IPS DF 4.7 (cell line): ENCODE measurements around the gene ADIPOQ.
"Not testable (repeated sequence)": the region's sequence is repeated elsewhere in the genome, so short reads cannot be mapped to it uniquely, and the experiment has no call there.

Experiments used
- DNase-seq: peaks from one replicate; pipeline ENCODE4 v3.0.0-alpha.2; 2013; ENCODE audit warnings: low spot score; ENCODE audit errors: extremely low read depth

ADIPOQ gene

DNA sequence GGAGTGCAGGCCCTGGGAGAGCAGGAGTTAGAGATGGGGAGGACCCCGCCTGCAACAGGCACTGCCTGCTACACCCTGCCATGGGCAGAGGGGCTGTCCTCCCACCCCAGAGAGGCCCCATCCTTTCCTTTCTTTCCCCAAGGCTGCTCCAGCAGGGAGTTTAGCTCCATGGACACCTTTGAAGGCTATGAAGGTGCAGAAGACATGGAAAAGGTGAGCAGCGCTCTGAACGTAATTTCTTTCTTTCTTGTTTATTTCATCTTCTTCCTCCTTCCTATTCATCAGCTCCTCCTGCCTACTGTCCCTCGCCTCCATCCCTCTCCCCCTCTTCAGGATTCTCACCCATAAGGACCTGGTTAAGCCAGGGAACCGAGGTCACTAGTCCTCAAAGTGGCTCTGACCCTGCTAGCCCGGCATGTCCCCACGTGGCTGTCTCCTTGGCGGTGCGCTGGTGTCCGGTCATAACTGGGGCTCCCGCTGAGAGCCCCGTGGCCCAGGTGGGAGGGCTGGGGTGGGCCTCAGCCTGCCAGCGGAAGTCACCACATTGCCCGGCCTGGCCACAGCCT, 16.0 kb upstream of the ADIPOQ start:
- DNase-seq, result no peak

DNA sequence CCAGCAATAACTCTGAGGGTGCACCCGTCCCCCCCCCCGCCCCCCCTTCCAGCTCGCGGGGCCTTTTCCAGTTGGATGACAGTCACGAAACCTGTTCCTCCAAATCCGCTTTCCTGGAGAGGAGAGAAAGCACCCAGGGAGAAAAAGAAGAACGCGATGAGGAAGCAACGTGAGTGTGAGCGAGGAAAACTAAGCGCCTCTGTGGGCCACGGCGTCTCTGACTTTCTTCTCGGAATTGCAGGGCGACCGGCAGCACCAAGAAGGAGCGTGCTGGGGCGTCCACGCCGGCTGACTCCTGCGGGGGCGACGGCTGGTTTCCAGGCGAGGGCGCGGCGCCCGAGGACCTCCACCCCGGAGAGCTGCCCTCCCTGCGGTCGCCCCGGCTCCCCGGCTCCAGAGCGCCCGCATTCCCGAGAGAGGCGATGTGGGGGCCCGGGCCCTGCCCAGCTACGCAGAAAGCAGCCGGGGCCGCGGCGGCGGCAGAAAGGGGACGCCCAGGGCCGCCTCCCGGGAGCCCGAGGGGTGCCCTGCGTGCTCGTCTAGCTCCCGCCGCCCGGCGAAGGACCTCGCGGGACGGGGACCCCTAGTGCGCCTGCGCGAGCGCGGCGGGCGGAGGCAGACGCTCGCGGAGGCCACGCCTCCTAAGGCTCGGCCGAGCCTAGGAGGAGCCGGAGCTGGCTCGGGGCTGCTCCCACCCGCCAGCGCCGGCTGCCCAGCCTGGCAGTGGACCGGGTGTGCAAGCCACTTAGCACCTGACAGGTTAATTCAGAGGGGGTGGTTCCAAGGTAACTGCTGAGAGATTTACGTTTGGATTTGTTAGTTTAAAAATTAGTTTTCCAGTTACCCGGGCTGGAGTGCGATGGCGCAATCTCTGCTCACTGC, 15.3 kb upstream of the ADIPOQ start:
- no peak for DNase-seq

DNA sequence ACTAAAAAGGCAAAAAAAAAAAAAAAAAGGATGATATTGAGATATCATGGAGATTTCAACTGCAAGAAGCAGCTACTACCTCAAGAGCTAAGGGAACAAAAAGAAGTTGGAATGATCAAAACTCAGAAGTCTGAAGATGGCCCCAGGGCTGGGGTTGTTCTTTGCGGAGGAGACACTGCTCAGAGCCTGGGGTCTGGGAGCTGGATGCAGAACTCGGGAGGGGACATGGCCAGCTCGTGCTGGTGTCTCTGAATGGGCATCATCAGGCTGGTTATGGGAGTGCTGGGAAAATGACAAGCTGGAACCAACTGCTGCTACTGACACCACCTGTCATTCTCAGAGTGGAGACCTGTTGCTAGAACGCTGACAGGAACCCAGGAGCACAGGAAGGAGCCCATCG, 14.2 kb upstream of the ADIPOQ start:
- no peak for DNase-seq

- no peak for DNase-seq
These were observed 10.7 kb upstream of the ADIPOQ start for GRCh38 chr3:186831798-186832197.

GRCh38 chr3:186832276-186832675, 10.2 kb upstream of the ADIPOQ start:
- no peak for DNase-seq

- DNase-seq, result no peak
These were observed 2.5 kb upstream of the ADIPOQ start for GRCh38 chr3:186839874-186840641.

DNA sequence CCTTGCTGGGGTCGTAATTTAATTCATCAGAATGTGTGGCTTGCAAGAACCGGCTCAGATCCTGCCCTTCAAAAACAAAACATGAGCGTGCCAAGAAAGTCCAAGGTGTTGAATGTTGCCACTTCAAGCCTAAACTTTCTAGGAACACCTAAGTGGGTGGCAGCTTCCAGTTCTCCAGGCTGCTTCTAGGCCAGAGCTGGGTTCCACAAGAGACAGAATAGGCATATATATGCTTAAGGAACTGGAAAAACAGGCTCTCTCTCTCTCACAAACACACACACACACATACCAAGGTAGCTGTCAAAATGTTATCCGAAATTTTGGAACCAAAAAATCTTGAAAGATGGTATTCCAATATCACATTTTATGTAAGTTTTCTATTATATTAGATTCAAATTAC, 890 bp upstream of the ADIPOQ start:
- no peak for DNase-seq

DNA sequence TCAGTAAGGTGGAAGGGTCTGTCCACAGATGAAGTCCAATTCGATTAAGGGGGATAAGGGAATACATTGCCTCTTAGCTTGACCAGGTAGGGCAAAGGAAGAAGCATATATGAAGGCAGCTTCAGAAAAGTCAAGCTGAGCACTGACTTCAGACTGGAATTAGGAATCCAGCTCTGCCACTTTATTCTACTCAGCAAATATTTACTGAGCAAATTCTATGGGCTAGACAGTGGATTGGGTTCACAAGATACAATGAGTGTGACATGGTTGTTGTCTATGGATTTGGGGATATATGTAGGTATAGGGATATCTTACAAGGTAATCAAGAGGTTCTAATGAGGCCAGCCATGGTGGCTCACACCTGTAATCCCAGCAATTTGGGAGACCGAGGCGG, 526 bp downstream of the ADIPOQ start:
- DNase-seq, result no peak

DNA sequence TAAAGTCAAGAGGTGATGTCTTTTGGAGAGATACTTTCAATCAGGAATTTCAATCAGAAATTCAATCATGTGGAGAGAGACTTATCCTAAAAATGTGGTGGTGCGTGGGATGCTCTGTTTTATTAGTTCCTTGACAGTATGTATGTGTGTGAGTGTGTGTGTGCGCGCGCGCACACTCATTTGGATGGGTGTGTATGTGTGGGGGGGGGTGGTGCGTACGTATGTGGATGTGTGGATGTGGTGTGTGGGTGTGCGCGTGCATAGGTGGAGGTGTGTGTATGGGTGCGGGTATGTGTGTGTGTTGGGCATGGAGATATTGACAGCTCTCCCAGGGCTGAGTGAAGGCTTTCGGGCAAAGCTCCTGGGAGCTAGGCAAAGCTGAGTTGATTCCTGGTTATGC, 2.4 kb downstream of the ADIPOQ start:
- DNase-seq, result no peak

DNA sequence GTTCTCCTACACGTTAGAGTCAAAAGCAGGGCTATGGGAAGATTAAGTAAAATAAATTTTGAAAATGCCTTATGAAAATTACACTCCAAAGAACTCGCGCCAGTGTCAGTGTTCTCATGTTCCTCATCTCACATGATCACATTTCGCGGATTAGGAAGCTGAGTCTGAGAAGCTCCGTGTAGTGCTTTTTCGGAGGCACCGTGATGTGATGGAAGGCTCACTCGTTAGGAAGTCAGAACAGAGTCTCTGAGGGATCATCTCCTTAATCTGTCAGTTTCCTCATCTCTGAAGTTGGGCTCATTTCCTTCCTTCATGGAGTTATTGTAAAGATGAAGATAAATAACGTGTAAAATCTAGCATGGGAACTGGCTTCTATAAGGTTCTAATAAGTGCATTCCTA, 3.2 kb downstream of the ADIPOQ start:
- DNase-seq, result no peak

GRCh38 chr3:186847437-186847836, 4.9 kb downstream of the ADIPOQ start:
- DNase-seq, result no peak

- no peak for DNase-seq
These were observed 7.0 kb downstream of the ADIPOQ start for GRCh38 chr3:186849374-186849975.

- not testable (repeated sequence) for DNase-seq
These were observed 9.3 kb downstream of the ADIPOQ start for GRCh38 chr3:186851835-186852234.

GRCh38 chr3:186852994-186853393, 10.5 kb downstream of the ADIPOQ start:
- no peak for DNase-seq

GRCh38 chr3:186854146-186854545, 11.6 kb downstream of the ADIPOQ start:
- DNase-seq, result no peak

DNA sequence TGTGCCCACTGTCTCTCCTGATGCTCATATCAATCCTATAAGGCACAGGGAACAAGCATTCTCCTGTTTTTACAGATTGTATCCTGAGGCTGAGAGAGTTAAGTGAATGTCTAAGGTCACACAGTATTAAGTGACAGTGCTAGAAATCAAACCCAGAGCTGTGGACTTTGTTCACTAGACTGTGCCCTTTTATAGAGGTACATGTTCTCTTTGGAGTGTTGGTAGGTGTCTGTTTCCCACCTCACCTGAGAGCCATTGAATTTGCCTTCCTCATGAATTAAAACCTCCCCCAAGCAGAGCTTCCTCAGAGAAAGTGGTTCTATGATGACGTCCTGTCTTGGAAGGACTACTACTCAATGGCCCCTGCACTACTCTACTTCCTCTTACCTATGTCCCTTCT, 12.4 kb downstream of the ADIPOQ start:
- no peak for DNase-seq

- DNase-seq, result no peak
These were observed 15.2 kb downstream of the ADIPOQ start for GRCh38 chr3:186857743-186858142.

DNA sequence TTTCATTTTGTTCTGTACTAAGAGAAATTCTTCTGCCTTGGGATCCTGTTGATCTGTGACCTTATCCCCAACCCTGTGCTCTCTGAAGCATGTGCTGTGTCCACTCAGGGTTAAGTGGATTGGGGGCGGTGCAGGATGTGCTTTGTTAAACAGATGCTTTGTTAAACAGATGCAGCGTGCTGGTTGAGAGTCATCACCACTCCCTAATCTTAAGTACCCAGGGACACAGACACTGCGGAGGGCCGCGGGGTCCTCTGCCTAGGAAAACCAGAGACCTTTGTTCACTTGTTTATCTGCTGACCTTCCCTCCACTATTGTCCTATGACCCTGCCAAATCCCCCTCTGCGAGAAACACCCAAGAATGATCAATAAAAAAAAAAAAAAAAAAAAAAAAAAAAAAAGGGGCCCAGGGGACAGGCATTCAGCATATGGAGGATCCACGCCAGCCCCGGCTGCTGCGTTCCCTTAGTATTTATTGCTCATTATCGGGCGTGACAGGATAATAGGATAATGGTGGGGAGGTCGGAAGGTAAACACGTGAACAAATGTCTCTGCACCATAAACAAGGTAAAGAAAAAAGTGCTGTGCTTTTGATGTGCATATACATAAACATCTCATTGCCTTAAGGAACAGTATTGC, 22.8 kb downstream of the ADIPOQ start:
- not testable (repeated sequence) for DNase-seq

DNA sequence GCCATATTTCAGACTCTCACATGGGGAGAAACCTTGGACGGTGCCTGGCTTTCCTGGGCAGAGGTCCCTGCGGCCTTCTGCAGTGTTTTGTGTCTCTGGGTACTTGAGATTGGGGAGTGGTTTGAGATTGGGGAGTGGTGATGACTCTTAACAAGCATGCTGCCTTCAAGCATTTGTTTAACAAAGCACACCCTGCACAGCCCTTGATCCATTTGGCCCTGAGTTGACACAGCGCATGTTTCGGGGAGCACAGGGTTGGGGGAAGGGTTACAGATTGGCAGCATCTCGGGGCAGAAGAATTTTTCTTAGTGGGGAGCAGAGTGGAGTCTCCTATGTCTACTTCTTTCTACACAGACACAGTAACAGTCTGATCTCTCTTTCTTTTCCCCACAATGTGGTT, 23.6 kb downstream of the ADIPOQ start:
- DNase-seq, result not testable (repeated sequence)

DNA sequence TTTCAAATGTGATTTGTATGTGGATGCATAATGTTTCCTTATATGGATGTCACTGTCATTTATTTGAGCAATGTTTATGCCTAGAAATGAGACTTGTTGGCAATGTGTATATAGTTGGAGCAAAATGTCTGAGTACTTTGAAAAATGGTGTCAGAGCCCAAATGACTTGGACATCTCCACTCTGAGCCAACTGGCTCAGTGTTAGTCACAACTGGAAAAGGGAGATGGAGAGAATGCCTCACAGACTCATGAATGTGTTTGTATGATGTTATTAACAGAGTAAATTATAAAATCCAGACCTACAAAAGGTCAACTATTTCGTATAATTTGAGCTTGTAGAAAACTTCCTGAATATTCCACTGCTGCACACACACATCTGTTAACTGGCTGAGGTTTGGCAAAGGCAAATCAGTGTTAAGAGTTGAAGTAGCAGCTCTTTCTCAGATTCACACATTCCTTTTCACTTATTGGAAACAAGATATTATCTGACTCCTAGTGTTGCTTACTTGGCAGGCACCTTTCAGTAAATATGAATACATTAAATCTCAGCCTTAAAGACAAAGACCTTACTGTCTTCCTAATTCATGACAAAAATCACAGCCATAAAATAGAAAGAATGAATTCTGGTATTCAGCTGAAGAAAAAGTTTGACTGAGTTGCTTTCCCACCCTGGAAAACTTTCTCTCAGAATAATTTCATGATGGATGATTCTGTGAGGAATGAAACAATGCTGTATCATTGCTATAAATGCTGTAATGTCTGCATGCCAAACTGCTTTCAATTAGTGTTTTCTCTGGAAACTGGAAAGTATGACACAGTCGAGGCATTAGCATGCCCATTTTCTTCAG, 27.0 kb downstream of the ADIPOQ start:
- no peak for DNase-seq
